Vagina (tissue), 2 donors: ENCODE data around the gene MACROD2.

Source experiments
- CTCF ChIP-seq, 3 experiments: fragments of 450-650 bp in 2 of 3; fragments of 200-600 bp in 1 of 3; sonication (generic) in 1 of 3; IDR thresholded peaks; one replicate each; pipeline ENCODE4 v1.5.1; 2017 to 2019; ENCODE audit warnings: antibody characterized with exemption in 3 of 3, mild to moderate bottlenecking in 2 of 3, moderate library complexity in 2 of 3
- POLR2A ChIP-seq, 2 donors: fragments of 450-650 bp; IDR thresholded peaks; one replicate each; pipeline ENCODE4 v1.6.1; 2017; ENCODE audit warnings: antibody characterized with exemption in 2 of 2, mild to moderate bottlenecking in 2 of 2, moderate library complexity in 2 of 2
- POLR2AphosphoS5 ChIP-seq, 2 donors: sonication (generic); formaldehyde crosslinking; IDR thresholded peaks; one replicate each; pipeline ENCODE4 v1.9.0; 2017; ENCODE audit warnings: antibody characterized with exemption in 2 of 2, mild to moderate bottlenecking in 2 of 2, low read depth in 1 of 2; ENCODE audit not compliant: insufficient read depth in 1 of 2

GRCh38 chr20:15179381-15179780 is 1184.1 kb downstream of the MACROD2 start:
- no peak for TF ChIP-seq CTCF (IDR thresholded peaks at IDR 0.05)
- TF ChIP-seq POLR2A (IDR thresholded peaks at IDR 0.05), result no peak
- TF ChIP-seq POLR2AphosphoS5 (IDR thresholded peaks at IDR 0.05; ENCODE audit: insufficient read depth in 1 of 2, low read depth in 1 of 2), result no peak
